ENCODE results near the gene KLHL34. TPM values are rescaled to one million over a fixed set of nuclear protein-coding genes. Genes with fewer than 3 reads are reported as not detected.

Gene KLHL34
- total RNA-seq, 4 donors from 2014 or later = 0.17 TPM; not detected in 3

DNA sequence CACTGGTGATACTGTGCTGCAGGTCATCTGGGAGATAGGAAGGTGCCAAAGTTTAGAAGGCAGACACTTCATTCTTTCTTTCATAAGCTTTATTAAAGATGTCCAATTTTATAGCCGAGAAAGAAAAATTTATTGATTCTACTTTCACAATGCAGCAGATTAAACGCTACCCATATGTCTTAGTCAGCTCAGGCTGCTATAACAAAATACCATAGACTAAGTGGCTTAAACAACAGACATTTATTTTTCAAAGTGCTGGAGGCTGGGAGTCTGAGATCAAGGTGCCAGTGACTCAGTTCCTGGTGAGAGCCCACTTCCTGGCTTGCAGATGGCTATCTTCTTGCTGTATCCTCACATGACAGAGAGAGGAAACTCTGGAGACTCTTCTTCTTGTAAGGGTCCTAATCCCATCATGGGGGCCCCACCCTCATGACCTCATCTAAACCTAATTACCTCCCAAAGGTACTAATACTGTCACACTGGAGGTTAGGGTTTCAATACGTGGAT lies 33.4 kb upstream of the KLHL34 start:
- TF ChIP-seq, protein P1, sequence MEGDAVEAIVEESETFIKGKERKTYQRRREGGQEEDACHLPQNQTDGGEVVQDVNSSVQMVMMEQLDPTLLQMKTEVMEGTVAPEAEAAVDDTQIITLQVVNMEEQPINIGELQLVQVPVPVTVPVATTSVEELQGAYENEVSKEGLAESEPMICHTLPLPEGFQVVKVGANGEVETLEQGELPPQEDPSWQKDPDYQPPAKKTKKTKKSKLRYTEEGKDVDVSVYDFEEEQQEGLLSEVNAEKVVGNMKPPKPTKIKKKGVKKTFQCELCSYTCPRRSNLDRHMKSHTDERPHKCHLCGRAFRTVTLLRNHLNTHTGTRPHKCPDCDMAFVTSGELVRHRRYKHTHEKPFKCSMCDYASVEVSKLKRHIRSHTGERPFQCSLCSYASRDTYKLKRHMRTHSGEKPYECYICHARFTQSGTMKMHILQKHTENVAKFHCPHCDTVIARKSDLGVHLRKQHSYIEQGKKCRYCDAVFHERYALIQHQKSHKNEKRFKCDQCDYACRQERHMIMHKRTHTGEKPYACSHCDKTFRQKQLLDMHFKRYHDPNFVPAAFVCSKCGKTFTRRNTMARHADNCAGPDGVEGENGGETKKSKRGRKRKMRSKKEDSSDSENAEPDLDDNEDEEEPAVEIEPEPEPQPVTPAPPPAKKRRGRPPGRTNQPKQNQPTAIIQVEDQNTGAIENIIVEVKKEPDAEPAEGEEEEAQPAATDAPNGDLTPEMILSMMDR (IDR thresholded peaks at IDR 0.05; ENCODE audit: low read depth) = no peak

DNA sequence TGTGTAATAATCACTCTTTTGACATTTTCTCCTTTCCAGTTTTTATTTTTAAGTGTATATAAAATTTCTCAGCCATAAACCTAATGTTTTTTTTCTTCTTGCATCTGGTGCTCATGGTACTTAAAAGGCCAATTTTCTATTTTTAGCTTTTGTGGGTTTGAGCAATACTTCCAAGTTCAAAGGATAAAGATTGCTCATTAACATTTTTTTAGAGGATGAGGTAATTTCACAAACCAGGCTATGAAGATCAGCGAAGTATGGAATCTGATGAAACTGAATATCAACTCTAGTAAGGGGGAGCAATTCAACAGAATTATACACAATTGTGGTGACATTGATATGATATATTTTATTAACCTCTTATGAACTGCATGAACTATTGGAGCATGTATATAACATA lies 25.8 kb upstream of the KLHL34 start:
- TF ChIP-seq, protein P1 (IDR thresholded peaks at IDR 0.05; ENCODE audit: low read depth) = no peak

DNA sequence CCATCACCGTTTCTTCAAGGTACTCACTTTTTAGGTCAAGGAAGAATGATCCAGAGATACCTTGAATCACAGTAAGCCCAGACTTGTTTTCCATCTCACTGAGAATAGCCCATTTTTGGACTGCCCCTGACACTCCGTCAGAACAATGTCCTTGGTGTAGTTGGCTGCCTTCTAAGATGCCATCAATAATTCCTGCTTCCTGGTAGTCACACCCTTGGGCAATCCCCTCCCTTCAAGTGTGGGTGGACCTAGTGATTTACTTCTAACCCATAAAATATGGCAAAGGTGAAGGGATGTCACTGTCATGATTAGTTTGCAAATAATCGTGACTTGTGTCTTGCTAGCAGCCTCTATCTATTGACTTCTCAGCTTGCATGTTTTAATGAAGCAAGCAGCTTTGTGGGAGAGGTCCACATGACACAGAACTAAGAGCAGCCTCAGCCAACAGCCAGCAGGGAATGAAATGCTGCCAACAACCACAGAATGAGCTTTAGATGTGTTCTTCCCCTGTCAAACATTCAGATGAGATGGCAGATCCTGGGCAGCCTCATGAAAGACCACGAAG lies 20.0 kb upstream of the KLHL34 start:
- TF ChIP-seq, protein P1 (IDR thresholded peaks at IDR 0.05; ENCODE audit: low read depth) = no peak

DNA sequence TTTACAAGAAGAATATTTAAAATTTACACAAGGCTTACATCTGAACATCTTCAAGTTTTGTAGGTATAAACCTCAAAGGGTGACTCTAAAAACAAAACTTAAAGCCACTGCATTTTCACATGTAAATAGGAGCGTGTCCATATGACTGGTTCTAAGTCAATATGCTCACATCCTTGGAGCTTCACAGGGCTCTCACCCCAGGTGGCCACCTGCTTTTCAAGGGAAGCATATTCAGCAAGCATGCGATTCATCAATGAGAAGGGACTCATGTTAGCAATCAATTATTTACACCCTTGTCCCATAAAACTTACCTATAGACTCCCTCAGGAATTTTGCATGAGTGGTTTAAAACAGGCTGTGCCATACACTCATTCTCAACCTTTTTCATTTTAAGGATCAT lies 17.8 kb upstream of the KLHL34 start:
- TF ChIP-seq, protein P1 (IDR thresholded peaks at IDR 0.05; ENCODE audit: low read depth) = no peak

DNA sequence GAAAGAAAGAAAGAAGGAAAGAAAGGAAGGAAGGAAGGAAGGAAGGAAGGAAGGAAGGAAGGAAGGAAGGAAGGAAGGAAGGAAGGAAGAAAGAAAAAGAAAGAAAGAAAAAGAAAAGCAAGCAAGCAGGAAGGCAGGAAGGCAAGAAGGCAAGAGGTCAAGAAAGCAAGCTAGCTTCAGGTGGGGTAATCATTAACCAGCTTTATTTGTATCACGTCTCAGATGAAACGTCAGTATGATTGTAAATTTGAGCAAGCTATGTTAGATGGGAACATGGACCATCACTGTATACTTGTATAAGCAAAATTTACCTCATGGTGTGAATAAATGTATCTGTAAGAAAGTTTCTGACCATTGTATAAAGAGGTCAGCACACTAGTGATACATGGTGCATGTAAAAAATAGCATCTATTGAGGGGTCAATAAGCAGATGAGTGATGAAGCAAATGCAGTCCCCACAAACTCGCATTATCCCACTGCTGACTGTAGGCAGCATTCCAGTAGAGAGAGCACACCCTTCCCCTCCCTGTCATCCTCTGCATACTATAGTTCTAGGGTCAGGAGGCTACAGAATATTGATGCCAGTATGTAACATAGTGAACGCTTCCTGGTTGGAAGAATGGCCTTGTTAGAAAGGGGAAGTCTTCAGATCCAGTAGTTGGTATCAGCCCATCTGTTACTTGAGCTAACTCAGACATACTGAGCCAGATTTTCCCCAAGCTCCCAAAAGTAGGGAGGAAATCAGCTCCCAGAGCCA lies 16.5 kb upstream of the KLHL34 start:
- TF ChIP-seq, protein P1 (IDR thresholded peaks at IDR 0.05; ENCODE audit: low read depth) = no peak

DNA sequence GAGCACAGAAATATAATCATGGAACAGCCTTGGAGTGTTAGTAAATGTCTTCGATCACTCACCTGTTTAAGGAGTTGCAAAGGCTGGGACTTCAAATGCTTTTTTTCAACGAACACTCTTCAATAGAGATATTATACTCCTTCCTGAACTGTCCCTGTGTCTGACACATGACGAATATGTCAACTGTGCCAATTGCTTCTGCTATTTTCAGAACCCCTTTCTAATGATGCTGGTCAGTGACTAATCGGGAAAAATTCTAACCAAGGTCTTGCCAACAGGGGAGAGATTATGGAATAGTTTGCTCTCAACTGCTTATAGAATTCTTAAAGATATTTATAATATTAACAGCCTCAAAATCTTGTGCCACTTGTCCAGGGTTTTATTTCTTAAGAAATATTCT lies 8.5 kb upstream of the KLHL34 start:
- TF ChIP-seq, protein P1 (IDR thresholded peaks at IDR 0.05; ENCODE audit: low read depth) = no peak

DNA sequence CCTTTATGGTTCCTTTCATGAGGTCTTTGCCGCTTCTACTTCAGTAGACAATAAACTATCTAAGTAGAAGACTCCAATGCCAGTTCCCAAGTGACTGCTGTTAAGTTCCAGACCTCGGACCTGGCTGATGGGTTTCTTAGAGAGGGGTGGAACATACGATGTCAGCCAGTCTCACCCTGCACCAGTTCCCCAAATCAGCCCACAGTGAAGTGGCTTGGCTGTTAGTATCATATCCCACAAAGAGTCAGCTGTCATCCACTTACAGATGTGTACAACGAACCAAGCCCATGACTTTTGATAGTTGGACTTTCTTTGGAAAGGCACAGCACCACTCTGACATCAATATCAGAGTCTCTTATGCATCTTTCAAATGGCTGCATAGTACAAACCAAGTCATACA lies 8.1 kb upstream of the KLHL34 start:
- TF ChIP-seq, protein P1 (IDR thresholded peaks at IDR 0.05; ENCODE audit: low read depth) = no peak
